Hepatocyte (in vitro differentiated cells): Measurements from ENCODE around the gene ZNF318.

Experiments used
- CTCF ChIP-seq: fragments of 200-600 bp; sonication (generic); IDR thresholded peaks from 2 replicates; pipeline ENCODE4 v1.5.1; 2016; ENCODE audit warnings: antibody characterized with exemption, mild to moderate bottlenecking; ENCODE audit not compliant: poor library complexity
- EZH2phosphoT487 ChIP-seq: fragments of 200-600 bp; sonication (generic); IDR thresholded peaks from one replicate; pipeline ENCODE4 v1.6.1; 2018; ENCODE audit warnings: antibody characterized with exemption, mild to moderate bottlenecking, low read depth, moderate library complexity; ENCODE audit not compliant: unreplicated experiment, severe bottlenecking

GRCh38 chr6:43391440-43392031, 22.1 kb upstream of the ZNF318 start:
- no peak for TF ChIP-seq CTCF
- TF ChIP-seq EZH2phosphoT487 = no peak
